Stimulated activated CD8-positive, alpha-beta memory T cell treated with anti-CD3 and anti-CD28 coated beads, Interleukin-7, amount 100 ng/mL, for 1 hour (primary cell): ENCODE data around the gene GRID2.
"Not testable (repeated sequence)": the region's sequence is repeated elsewhere in the genome, so short reads cannot be mapped to it uniquely, and the experiment has no call there.

Experiments used
- DNase-seq, 2 donors: peaks; one replicate each; pipeline ENCODE4 v3.0.0-alpha.2; 2020; ENCODE audit warnings: low read depth in 2 of 2

GRID2 gene

GRCh38 chr4:93671093-93671492 lies 1367.3 kb downstream of the GRID2 start:
- no peak for DNase-seq

GRCh38 chr4:93676937-93677336 lies 1373.2 kb downstream of the GRID2 start:
- not testable (repeated sequence) for DNase-seq

GRCh38 chr4:93684571-93684970 lies 1380.8 kb downstream of the GRID2 start:
- no peak for DNase-seq

- DNase-seq, result no peak
Observed at GRCh38 chr4:93687304-93687703, 1383.5 kb downstream of the GRID2 start.

GRCh38 chr4:93688978-93689377 lies 1385.2 kb downstream of the GRID2 start:
- DNase-seq, result no peak

- no peak for DNase-seq
Observed at GRCh38 chr4:93693141-93693540, 1389.4 kb downstream of the GRID2 start.

- no peak for DNase-seq
Observed at GRCh38 chr4:93698686-93699085, 1394.9 kb downstream of the GRID2 start.

- DNase-seq, result no peak
Observed at GRCh38 chr4:93700571-93700970, 1396.8 kb downstream of the GRID2 start.

- DNase-seq, result no peak
Observed at GRCh38 chr4:93710101-93710846, 1406.5 kb downstream of the GRID2 start.

- DNase-seq, result no peak
Observed at GRCh38 chr4:93710847-93711430, 1407.2 kb downstream of the GRID2 start.

- DNase-seq, result no peak
Observed at GRCh38 chr4:93718233-93718632, 1414.5 kb downstream of the GRID2 start.

- no peak for DNase-seq
Observed at GRCh38 chr4:93719552-93719951, 1415.8 kb downstream of the GRID2 start.

GRCh38 chr4:93722446-93722845 lies 1418.7 kb downstream of the GRID2 start:
- DNase-seq, result no peak

- DNase-seq, result no peak
Observed at GRCh38 chr4:93730251-93730650, 1426.5 kb downstream of the GRID2 start.

GRCh38 chr4:93730760-93731159 lies 1427.0 kb downstream of the GRID2 start:
- no peak for DNase-seq

GRCh38 chr4:93731456-93731855 lies 1427.7 kb downstream of the GRID2 start:
- no peak for DNase-seq

- DNase-seq, result no peak
Observed at GRCh38 chr4:93732509-93732908, 1428.7 kb downstream of the GRID2 start.

- DNase-seq, result no peak
Observed at GRCh38 chr4:93740890-93741289, 1437.1 kb downstream of the GRID2 start.

- no peak for DNase-seq
Observed at GRCh38 chr4:93743022-93743421, 1439.3 kb downstream of the GRID2 start.

GRCh38 chr4:93743635-93744034 lies 1439.9 kb downstream of the GRID2 start:
- no peak for DNase-seq

GRCh38 chr4:93744961-93745360 lies 1441.2 kb downstream of the GRID2 start:
- no peak for DNase-seq

GRCh38 chr4:93746031-93746430 lies 1442.3 kb downstream of the GRID2 start:
- no peak for DNase-seq

GRCh38 chr4:93747220-93747619 lies 1443.5 kb downstream of the GRID2 start:
- no peak for DNase-seq
